Trophoblast cell (in vitro differentiated cells and primary cell): ENCODE data around the gene RALA.

Source experiments
- DNase-seq, 2 donors: peaks; one replicate each; pipeline ENCODE4 v3.0.0-alpha.2; 2016
- H2AFZ ChIP-seq: 2 replicates; pipeline ENCODE4 v1.6.1; 2013; ENCODE audit warnings: low read length, moderate library complexity, mild to moderate bottlenecking; ENCODE audit not compliant: insufficient read depth, poor library complexity
- H2AK5ac ChIP-seq: 2 replicates; pipeline ENCODE4 v1.6.1; 2013; ENCODE audit warnings: mild to moderate bottlenecking, low read length
- H2BK120ac ChIP-seq: 2 replicates; pipeline ENCODE4 v1.6.1; 2013; ENCODE audit warnings: low read length, mild to moderate bottlenecking, moderate library complexity; ENCODE audit not compliant: insufficient read depth, poor library complexity
- H2BK12ac ChIP-seq: 2 replicates; pipeline ENCODE4 v1.6.1; 2013; ENCODE audit warnings: mild to moderate bottlenecking, low read length, moderate library complexity
- H2BK5ac ChIP-seq: 2 replicates; pipeline ENCODE4 v1.6.1; 2013; ENCODE audit warnings: low read length, low read depth, moderate library complexity, mild to moderate bottlenecking; ENCODE audit not compliant: poor library complexity
- H3K14ac ChIP-seq: 2 replicates; pipeline ENCODE4 v1.6.1; 2013; ENCODE audit warnings: mild to moderate bottlenecking, low read length
- H3K18ac ChIP-seq: 2 replicates; pipeline ENCODE4 v1.6.1; 2013; ENCODE audit warnings: mild to moderate bottlenecking, low read length
- H3K23ac ChIP-seq: 2 replicates; pipeline ENCODE4 v1.6.1; 2013; ENCODE audit warnings: low read length
- H3K27ac ChIP-seq: 2 replicates; pipeline ENCODE4 v1.5.1; 2013; ENCODE audit warnings: low read depth, mild to moderate bottlenecking, inconsistent platforms, low read length, moderate library complexity
- H3K27me3 ChIP-seq: 2 replicates; pipeline ENCODE4 v1.6.1; 2013; ENCODE audit warnings: inconsistent platforms, mild to moderate bottlenecking, low read length, moderate library complexity; ENCODE audit not compliant: insufficient read depth
- H3K36me3 ChIP-seq, 2 experiments: 1 replicate in 1 of 2; 2 replicates in 1 of 2; pipeline ENCODE4 v1.6.1; 2013; ENCODE audit warnings: low read length in 2 of 2, mild to moderate bottlenecking in 2 of 2, moderate library complexity in 1 of 2; ENCODE audit not compliant: insufficient read depth in 2 of 2, control insufficient read depth in 1 of 2
- H3K4ac ChIP-seq: 2 replicates; pipeline ENCODE4 v1.6.1; 2013; ENCODE audit warnings: low read depth, mild to moderate bottlenecking, low read length, moderate library complexity
- H3K4me1 ChIP-seq, 2 experiments: 1 replicate in 1 of 2; 2 replicates in 1 of 2; pipeline ENCODE4 v1.6.1; 2013; ENCODE audit warnings: low read length in 2 of 2, mild to moderate bottlenecking in 2 of 2, moderate library complexity in 1 of 2; ENCODE audit not compliant: insufficient read depth in 2 of 2, control insufficient read depth in 1 of 2
- H3K4me2 ChIP-seq: 2 replicates; pipeline ENCODE4 v1.6.1; 2013; ENCODE audit warnings: inconsistent platforms, mild to moderate bottlenecking, low read length, moderate library complexity
- H3K4me3 ChIP-seq: 2 replicates; pipeline ENCODE4 v1.5.1; 2013; ENCODE audit warnings: mild to moderate bottlenecking, low read depth, low read length, inconsistent platforms
- H3K79me1 ChIP-seq: one replicate; pipeline ENCODE4 v1.6.1; 2013; ENCODE audit warnings: low read length
- H3K79me2 ChIP-seq: 2 replicates; pipeline ENCODE4 v1.6.1; 2013; ENCODE audit warnings: low read length, mild to moderate bottlenecking; ENCODE audit not compliant: control insufficient read depth, insufficient read depth, poor library complexity
- H3K9ac ChIP-seq: 2 replicates; pipeline ENCODE4 v1.6.1; 2013; ENCODE audit warnings: mild to moderate bottlenecking, low read length
- H3K9me3 ChIP-seq: 2 replicates; pipeline ENCODE4 v1.6.1; 2013; ENCODE audit warnings: low read depth, mild to moderate bottlenecking, control low read depth, inconsistent platforms, low read length; ENCODE audit not compliant: insufficient read depth
- H4K12ac ChIP-seq: 2 replicates; pipeline ENCODE4 v1.6.1; 2013; ENCODE audit warnings: low read depth, mild to moderate bottlenecking, low read length, moderate library complexity
- H4K8ac ChIP-seq: 2 replicates; pipeline ENCODE4 v1.6.1; 2013; ENCODE audit warnings: low read depth, mild to moderate bottlenecking, low read length, moderate library complexity
- H4K91ac ChIP-seq: one replicate; pipeline ENCODE4 v1.6.1; 2013; ENCODE audit warnings: low read depth, mild to moderate bottlenecking, low read length, moderate library complexity
- WGBS: extraction: QIAGEN DNeasy Blood & Tissue Kit; methylation state at CpG from one replicate; pipeline ENCODE4 v1.1.7; 2013; ENCODE audit warnings: missing lambda C conversion rate; ENCODE audit not compliant: insufficient read length, insufficient coverage; ENCODE audit errors: extremely low coverage; 5-methylcytosine and 5-hydroxymethylcytosine counted together

The RALA gene

DNA sequence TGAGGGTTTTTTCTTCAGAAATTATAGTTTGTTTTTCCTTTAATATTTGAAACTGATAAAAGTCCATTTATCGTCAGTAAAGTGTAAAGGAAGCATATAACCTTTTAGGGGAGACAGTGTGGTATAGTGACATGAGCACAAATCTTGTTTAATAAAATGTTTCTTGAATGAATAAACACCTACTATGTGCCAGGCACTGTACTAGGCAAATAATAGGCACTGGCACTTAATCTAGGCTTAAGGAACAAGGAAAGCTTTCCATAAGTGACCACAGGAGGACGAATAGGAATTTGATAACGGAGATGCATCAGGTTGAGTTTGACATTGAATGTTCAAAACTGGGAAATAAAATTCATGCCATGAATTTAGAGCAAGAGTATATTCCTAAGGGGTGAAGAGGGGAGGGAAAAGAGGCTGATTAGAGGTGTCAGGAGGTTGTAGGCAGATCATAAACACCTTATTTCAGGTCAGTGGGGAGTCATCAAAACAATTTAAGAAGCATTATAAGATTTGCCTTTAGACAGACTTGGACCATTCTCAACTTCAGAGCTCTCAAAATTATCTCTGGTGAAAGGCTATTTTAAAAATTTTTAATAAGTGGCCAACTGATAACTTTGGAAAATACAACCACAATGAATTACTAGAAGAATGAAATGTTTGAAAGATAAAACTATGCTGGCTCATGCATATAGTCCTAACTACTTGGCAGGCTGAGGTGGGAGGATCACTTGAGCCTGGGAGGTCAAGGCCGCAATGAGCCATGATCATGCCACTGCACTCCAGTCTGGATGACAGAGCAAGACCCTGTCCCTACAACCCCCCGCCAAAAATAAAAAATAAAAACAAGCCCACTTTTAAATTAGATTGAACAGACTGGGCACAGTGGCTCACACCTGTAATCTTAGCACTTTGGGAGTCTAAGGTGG lies 22.4 kb downstream of the RALA start:
- Histone ChIP-seq H3K18ac (no peak overlapping the region), H3K79me1 (no peaks in the 10 kb centered on the region), H3K9ac (no peak overlapping the region), H3K27me3 (no peaks in the 10 kb centered on the region), H3K9me3 (no peaks in the 10 kb centered on the region), H4K12ac (no peak overlapping the region), H2AFZ (no peak overlapping the region), H4K8ac (no peak overlapping the region), H2BK12ac (no peak overlapping the region), H2BK120ac (no peak overlapping the region), H3K79me2 (peaks cover 1% of the 10 kb centered on the region), H3K27ac (no peak overlapping the region), H3K4me2 (no peak overlapping the region), H3K4me3 (no peak overlapping the region), H3K4ac (no peak overlapping the region), H3K36me3 (no peaks in the 10 kb centered on the region), H4K91ac (no peak overlapping the region), H2BK5ac (no peak overlapping the region), H2AK5ac (no peak overlapping the region), H3K14ac (no peak overlapping the region), H3K4me1 (no peaks in the 10 kb centered on the region), H3K23ac (no peak overlapping the region)
- no CpG with 5 or more reads among the region's 5 CpGs for WGBS
- DNase-seq: no peak

DNA sequence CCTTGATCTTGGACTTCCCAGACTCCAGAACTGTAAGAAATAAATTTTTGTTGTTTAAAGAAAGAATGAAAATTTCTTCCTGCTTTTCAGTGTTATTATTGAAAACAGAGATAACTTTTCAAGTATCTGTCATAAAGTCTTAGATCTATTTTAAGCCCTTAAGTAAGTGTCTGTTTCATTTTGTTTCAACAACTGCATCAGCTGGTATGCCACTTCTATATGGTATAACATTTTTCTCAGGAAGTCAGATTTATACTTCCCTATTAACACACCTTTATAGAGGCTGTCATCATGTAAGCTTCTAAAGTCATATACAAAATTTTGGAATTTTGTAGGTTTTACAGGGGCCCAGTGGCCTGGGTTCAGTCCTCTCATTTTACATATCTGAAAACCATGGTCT lies 24.4 kb downstream of the RALA start:
- H3K27ac ChIP-seq: no peak overlapping the region
- H3K9ac ChIP-seq: no peak overlapping the region

DNA sequence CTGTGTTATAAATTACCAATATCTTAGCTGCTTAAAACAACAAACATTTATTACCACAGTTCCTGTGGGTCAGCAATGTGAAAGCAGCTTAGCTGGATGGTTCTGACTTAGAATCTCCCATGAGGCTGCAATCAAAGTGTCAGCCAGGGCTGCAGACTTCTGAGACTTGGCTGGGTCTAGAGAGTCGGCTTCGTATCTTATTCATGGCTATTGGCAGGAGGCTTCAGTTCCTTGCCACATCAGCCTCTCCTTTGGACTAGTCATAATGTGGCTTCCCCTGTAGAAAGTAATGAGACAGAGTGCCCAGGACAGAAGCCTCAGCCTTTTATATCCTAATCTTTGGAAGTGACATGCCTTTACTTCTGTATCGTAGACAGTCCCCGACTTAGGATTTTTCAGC lies 27.3 kb downstream of the RALA start:
- H3K9ac ChIP-seq: no peak overlapping the region
- no peaks in the 10 kb centered on the region for H3K79me1 ChIP-seq
- no peak overlapping the region for H3K4me3 ChIP-seq
- H3K9me3 ChIP-seq: no peaks in the 10 kb centered on the region
- no peak overlapping the region for H4K8ac ChIP-seq
- H3K14ac ChIP-seq: no peak overlapping the region
- peaks cover 1 to 2% of the 10 kb centered on the region in 2 experiments for H3K36me3 ChIP-seq
- H3K23ac ChIP-seq: no peak overlapping the region
- H3K18ac ChIP-seq: no peak overlapping the region
- peaks cover 1% of the 10 kb centered on the region for H3K79me2 ChIP-seq
- DNase-seq: no peak
- no peak overlapping the region for H2BK120ac ChIP-seq
- H2BK12ac ChIP-seq: no peak overlapping the region
- H3K4me1 ChIP-seq: peaks cover 0 to 2% of the 10 kb centered on the region in 2 experiments
- no peak overlapping the region for H2AK5ac ChIP-seq
- no peak overlapping the region for H2AFZ ChIP-seq
- no peaks in the 10 kb centered on the region for H3K27me3 ChIP-seq
- H4K12ac ChIP-seq: no peak overlapping the region
- H2BK5ac ChIP-seq: no peak overlapping the region
- WGBS: no CpG with 5 or more reads among the region's 4 CpGs
- H3K27ac ChIP-seq: no peak overlapping the region
- H4K91ac ChIP-seq: no peak overlapping the region
- H3K4me2 ChIP-seq: no peak overlapping the region
- peak overlapping the region; percentile 33 for H3K4ac ChIP-seq

More for the DNA sequence above, 24.4 kb downstream of the RALA start:
- Histone ChIP-seq H3K36me3 (no peaks in the 10 kb centered on the region), H3K4me1 (peaks cover 0 to 2% of the 10 kb centered on the region in 2 experiments), H3K79me2 (peaks cover 1% of the 10 kb centered on the region), H3K4ac (no peak overlapping the region), H3K4me2 (no peak overlapping the region), H4K8ac (no peak overlapping the region), H3K9me3 (no peaks in the 10 kb centered on the region), H2AK5ac (no peak overlapping the region), H3K27me3 (no peaks in the 10 kb centered on the region), H3K4me3 (no peak overlapping the region), H3K79me1 (no peaks in the 10 kb centered on the region), H3K23ac (no peak overlapping the region), H2BK12ac (no peak overlapping the region), H3K14ac (no peak overlapping the region), H2AFZ (no peak overlapping the region), H4K91ac (no peak overlapping the region), H4K12ac (no peak overlapping the region), H3K18ac (no peak overlapping the region), H2BK5ac (no peak overlapping the region), H2BK120ac (no peak overlapping the region)
- DNase-seq: no peak

DNA sequence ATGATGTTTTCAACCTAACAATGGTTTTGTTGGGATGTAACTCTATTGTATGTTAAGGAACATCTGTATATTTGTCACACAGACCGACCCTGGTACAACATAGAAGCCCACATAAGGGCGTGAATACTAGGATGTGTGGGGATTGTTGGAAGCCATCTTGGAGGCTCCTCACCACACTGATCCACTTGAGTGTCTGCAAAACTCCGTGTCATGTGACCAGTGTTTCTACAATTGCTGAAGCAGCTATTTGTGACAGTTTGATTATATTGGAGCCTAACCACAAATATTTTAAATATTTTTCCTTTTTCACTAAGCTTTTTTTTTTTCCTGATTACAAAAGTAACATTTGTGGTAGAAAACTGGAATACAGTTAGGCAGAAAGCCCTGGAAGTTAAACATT lies 27.9 kb downstream of the RALA start:
- Histone ChIP-seq H3K18ac (no peak overlapping the region), H4K8ac (no peak overlapping the region), H3K23ac (no peak overlapping the region), H3K4me2 (no peak overlapping the region), H4K12ac (no peak overlapping the region), H2AFZ (no peak overlapping the region), H3K79me2 (no peaks in the 10 kb centered on the region), H3K4me3 (no peak overlapping the region), H2AK5ac (no peak overlapping the region), H3K27ac (no peak overlapping the region), H3K36me3 (peaks cover 1 to 2% of the 10 kb centered on the region in 2 experiments), H3K9me3 (no peaks in the 10 kb centered on the region), H3K14ac (no peak overlapping the region), H2BK12ac (no peak overlapping the region), H3K4me1 (peaks cover 0 to 2% of the 10 kb centered on the region in 2 experiments), H3K4ac (no peak overlapping the region), H3K79me1 (no peaks in the 10 kb centered on the region), H2BK120ac (no peak overlapping the region), H4K91ac (no peak overlapping the region), H2BK5ac (no peak overlapping the region), H3K27me3 (no peaks in the 10 kb centered on the region), H3K9ac (no peak overlapping the region)
- WGBS: no CpG with 5 or more reads among the region's 3 CpGs
- DNase-seq: no peak
